HG03354 (cell line): Measurements from ENCODE around the gene ARHGAP26.
A peak's percentile ranks its signal among the peaks of the same experiment; 100 is the strongest.

ENCODE experiments used
- ATAC-seq: cut with Tn5 transposase; IDR thresholded peaks from one replicate; pipeline ENCODE4 v1.9.1; 2021; ENCODE audit warnings: mild to moderate bottlenecking; ENCODE audit not compliant: unreplicated experiment, poor library complexity, severe bottlenecking

ARHGAP26 gene, protein sequence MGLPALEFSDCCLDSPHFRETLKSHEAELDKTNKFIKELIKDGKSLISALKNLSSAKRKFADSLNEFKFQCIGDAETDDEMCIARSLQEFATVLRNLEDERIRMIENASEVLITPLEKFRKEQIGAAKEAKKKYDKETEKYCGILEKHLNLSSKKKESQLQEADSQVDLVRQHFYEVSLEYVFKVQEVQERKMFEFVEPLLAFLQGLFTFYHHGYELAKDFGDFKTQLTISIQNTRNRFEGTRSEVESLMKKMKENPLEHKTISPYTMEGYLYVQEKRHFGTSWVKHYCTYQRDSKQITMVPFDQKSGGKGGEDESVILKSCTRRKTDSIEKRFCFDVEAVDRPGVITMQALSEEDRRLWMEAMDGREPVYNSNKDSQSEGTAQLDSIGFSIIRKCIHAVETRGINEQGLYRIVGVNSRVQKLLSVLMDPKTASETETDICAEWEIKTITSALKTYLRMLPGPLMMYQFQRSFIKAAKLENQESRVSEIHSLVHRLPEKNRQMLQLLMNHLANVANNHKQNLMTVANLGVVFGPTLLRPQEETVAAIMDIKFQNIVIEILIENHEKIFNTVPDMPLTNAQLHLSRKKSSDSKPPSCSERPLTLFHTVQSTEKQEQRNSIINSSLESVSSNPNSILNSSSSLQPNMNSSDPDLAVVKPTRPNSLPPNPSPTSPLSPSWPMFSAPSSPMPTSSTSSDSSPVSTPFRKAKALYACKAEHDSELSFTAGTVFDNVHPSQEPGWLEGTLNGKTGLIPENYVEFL

GRCh38 chr5:142769793-142770649 lies at the start of gene ARHGAP26:
Gene ARHGAP26 (plus strand): TSS chr5:142770377. CDS start chr5:142770762, 385 bp downstream.
- ATAC-seq, result peak; percentile 96

DNA sequence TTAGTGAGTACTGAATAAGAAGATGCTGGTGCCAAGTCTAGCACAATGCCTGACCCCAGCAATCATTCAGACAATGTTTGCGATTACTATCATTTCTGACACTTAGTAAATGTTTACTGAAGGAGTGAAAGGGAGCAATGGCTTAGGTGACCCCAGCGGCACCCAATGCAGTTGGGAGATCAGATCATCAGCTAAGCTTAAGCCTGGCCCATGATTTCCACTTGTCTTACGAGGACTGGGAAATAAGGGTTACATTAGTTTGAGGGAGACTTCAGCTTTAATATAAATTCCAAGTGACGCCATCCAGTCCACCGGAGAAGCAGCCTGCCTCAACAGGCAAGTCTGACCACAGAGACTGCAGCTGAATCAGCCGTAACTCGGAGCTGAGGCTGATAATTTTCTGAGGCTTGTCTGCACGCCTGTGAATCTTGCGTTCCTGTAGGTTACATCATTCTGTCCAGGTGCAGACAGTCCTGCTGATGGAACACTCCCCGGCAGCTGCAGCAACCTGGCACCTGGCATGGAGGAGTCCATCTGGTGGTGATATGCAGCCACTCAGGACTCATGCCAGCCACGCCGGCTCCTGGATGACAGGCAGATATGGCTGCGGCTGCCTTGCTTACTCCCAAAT lies 49.4 kb upstream of the ARHGAP26 start:
- no peak for ATAC-seq

GRCh38 chr5:142722146-142722545 lies 48.0 kb upstream of the ARHGAP26 start:
- ATAC-seq, result no peak

DNA sequence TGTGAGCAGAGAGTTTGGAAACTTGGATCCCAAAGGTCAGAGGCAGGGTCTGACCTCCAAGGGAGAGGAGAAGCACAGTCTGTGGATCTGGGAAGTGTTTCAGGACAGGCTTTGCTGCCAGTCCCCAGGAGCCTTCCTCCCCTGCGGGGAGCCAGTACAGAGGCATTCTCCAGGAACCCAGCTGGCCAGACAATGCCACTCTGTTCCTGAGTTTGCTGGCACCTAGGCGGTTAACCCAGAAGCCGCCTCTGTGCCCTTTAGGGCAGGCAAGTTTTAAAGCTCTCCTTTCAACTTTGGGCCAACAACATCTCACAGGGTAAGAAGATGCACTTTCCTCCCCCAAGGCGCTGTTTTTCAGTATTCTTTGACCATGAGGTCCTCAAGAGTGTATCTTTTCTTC lies 47.3 kb upstream of the ARHGAP26 start:
- ATAC-seq, result no peak

- ATAC-seq, result no peak
Measured at GRCh38 chr5:142724821-142725220, 45.4 kb upstream of the ARHGAP26 start.

DNA sequence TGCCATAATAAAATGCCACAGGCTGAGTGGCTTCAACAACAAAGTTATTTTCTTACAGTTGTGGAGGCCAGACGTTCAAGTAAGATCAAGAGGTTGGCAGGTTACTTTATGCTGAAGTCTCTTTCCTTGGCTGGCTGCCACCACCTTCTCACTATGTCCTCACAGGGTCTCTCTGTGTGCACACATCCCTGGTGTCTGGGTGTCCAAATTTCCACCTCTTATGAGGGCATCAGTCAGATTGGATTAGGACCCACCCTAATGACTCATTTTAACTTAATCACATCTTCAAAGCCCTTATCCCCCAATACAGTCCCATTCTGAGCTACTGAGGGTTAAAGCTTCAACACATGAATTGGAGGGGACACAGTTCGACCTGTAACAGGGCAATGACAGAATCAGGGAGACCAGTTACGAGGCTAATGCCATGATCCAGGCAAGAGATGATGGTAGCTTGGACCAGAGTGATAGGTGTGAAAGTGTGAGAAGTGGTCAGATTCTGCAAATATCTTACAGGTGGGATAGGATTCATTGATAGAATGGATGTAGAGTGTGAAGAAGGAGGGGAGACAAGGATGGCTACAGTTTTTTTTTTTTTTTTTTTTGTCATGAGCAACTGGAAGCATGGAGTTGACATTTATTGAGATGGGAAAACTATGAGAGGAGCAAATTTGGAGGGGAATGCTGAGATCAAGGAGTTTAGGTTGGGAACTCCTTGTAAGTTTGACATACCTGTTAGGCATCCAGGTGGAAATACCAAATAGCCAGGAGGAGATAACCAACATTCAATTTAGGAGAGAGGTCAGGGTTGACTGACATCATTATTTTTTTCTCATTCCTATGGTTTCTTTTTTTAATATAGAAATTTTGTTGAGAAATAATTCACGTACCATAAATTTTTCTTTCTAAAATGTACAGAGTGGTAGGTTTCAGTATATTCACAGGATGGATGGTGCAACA lies 44.7 kb upstream of the ARHGAP26 start:
- ATAC-seq, result no peak

- no peak for ATAC-seq
Measured at GRCh38 chr5:142726188-142726731, 43.9 kb upstream of the ARHGAP26 start.

DNA sequence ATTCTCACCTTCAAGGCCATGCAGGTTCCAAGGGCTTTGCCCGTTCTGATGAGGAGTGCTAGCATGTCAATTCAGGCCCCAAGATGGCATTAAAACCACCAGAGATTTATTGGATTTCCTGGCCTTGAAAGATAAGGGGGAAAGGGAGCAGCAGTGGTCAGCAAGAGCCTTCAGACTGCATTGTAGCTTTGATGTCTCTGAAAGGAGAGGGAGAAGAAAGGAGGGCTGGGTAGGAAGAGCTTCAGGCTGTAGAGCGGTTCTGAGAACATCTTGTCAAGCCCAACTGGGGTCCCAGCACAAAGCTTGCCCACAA lies 42.5 kb upstream of the ARHGAP26 start:
- ATAC-seq, result no peak

GRCh38 chr5:142735323-142736246 lies 34.6 kb upstream of the ARHGAP26 start:
- no peak for ATAC-seq

- no peak for ATAC-seq
Measured at GRCh38 chr5:142736247-142736632, 33.9 kb upstream of the ARHGAP26 start.

- ATAC-seq, result no peak
Measured at GRCh38 chr5:142737179-142737578, 33.0 kb upstream of the ARHGAP26 start.

GRCh38 chr5:142740474-142741242 lies 29.5 kb upstream of the ARHGAP26 start:
- no peak for ATAC-seq

- ATAC-seq, result no peak
Measured at GRCh38 chr5:142743592-142744441, 26.4 kb upstream of the ARHGAP26 start.

GRCh38 chr5:142745268-142745667 lies 24.9 kb upstream of the ARHGAP26 start:
- no peak for ATAC-seq

- no peak for ATAC-seq
Measured at GRCh38 chr5:142746532-142747433, 23.4 kb upstream of the ARHGAP26 start.
